GM21381 (cell line): ENCODE results near the gene TM6SF1.

Source experiments
- ATAC-seq: cut with Tn5 transposase; IDR thresholded peaks from one replicate; pipeline ENCODE4 v1.9.1; 2021; ENCODE audit warnings: mild to moderate bottlenecking, moderate library complexity; ENCODE audit not compliant: unreplicated experiment

The TM6SF1 gene

DNA sequence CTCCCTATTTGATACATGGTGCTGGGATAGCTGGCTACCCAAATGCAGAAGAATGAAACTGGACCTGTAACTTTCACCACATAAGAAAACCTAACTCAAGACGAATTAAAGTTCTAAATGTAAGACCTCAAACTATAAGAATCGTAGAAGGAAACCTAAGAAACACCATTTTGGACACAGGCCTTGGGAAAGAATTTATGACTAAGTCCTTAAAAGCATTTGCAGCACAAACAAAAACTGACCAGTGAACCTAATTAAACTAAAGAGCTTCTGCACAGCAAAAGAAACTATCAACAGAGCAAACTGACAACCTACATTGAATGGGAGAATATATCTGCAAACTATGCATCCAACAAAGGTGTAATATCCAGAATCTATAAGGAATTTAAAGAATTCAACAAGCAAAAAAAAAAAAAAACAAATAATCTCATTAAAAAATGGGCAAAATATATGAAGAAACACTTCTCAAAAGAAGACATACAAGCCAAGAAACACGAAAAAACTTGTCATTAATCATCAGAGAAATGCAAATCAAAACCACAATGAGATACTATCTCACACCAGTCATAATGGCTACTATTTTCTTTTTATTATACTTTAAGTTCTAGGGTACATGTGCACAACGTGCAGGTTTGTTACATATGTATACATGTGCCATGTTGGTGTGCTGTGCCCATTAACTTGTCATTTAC, 63.2 kb downstream of the TM6SF1 start:
- no peak for ATAC-seq

DNA sequence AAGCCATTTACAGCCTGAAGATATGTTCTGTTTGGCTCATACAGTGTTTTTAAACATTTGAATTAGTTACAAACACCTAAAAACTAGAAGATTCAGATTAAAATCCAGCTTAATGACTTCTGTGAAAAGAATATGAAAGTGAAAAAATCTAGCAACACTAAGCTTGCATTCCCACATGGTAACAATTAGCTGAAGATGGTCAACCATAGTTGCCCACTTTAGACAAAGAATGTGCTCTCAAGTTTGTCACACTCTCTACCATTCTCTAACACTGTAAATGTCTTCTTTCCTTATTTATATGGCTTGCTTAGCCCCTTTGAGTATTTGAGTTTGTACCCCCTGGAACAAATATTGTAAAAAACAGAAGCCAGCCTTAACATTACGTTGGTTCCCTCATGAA, 67.4 kb downstream of the TM6SF1 start:
- ATAC-seq = no peak

- ATAC-seq = no peak
These were observed 70.9 kb downstream of the TM6SF1 start for GRCh38 chr15:83178390-83178789.

DNA sequence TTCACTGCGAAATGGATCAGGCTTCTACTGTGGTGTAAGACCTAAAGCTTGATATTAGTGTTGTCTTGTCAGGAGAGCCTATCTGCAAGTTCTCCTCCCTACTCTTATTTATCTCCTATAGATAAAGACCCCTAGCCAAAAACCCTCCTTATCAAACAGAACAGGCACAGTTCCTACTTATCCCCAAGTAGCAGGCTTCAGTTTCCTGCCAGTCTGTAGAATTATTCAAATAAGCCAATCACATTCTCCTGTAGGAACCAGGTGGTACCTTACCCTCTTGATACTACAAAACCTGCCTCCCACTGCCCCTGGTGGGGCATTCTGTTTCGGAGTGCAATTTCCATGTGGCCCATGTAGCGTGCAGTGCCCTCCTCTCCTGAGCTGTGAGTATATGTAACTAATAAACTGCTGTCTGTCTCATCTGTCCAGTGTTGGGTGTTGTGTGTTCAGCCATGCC, 71.5 kb downstream of the TM6SF1 start:
- ATAC-seq = no peak

DNA sequence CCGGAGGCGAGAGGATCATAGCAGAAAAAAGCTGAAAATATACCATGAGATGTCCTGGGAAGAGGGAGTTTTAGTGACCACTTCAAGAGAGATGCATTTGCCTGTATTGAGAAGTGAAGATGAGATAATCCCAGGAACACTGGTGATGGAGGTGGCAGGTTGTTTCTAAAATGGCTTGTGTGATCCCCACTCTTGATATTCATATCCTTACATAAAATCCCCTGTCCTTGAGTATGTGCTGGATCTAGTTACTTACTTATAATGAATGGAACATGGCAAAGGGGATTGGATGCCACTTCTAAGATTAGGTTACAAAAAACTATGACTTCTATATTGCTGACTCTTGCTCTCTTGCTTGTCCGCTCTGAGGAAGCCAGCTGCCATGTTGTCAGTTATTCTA, 78.1 kb downstream of the TM6SF1 start:
- ATAC-seq = no peak
